Measurements from ENCODE around the gene TM9SF2. TPM values are rescaled to one million over a fixed set of nuclear protein-coding genes. Genes with fewer than 3 reads are reported as not detected.

Gene TM9SF2
- polyA plus RNA-seq, 3 donors, result 54.0 to 255 (median 218) TPM

GRCh38 chr13:99559560-99559959 is 58.3 kb downstream of the TM9SF2 start:
- no peak overlapping the region for H2AFZ ChIP-seq (ENCODE audit: insufficient read depth, low read depth, low read length, poor library complexity, severe bottlenecking)
- no peaks in the 10 kb centered on the region for H3K27me3 ChIP-seq (ENCODE audit: control insufficient read depth in 2 of 2, insufficient read depth in 2 of 2, low read length in 2 of 2)
- DNase-seq, result no peak
- H3K79me2 ChIP-seq (ENCODE audit: insufficient read depth, low read length), result no peaks in the 10 kb centered on the region
- no peak overlapping the region for H3K27ac ChIP-seq (ENCODE audit: low read depth in 1 of 2, low read length in 2 of 2)
- Mint-ChIP-seq H3K4me3 (no peak overlapping the region), H3K27me3 (ENCODE audit: low read depth in 3 of 3) (peaks cover 0 to 2% (median 0%) of the 10 kb centered on the region in 3 donors), H3K36me3 (peaks cover 80 to 88% of the 10 kb centered on the region in 2 donors), H3K4me1 (no peaks in the 10 kb centered on the region), H3K27ac (no peak overlapping the region), H3K9me3 (peaks cover 0 to 2% (median 0%) of the 10 kb centered on the region in 7 donors)
- peaks cover 81 to 94% of the 10 kb centered on the region in 2 donors for H3K36me3 ChIP-seq (replicated peaks in 1 of 2; ENCODE audit: control insufficient read depth in 1 of 2, insufficient read depth in 2 of 2, low read length in 2 of 2)
- TF ChIP-seq CTCF (IDR thresholded peaks at IDR 0.05), result no peak
- no peak overlapping the region for H3K4me2 ChIP-seq (replicated peaks; ENCODE audit: extremely low read depth, low read length, poor library complexity, severe bottlenecking)
- no peaks in the 10 kb centered on the region for H3K9me3 ChIP-seq (replicated peaks in 1 of 2; ENCODE audit: control insufficient read depth in 1 of 2, insufficient read depth in 1 of 2, low read length in 2 of 2)
- H3K4me1 ChIP-seq (ENCODE audit: control insufficient read depth in 1 of 2, insufficient read depth in 2 of 2, low read length in 2 of 2), result no peaks in the 10 kb centered on the region
- no peak overlapping the region for H3K9ac ChIP-seq (ENCODE audit: insufficient read depth, low read length, poor library complexity, severe bottlenecking)
- WGBS (ENCODE audit: insufficient coverage), result no CpG with 5 or more reads among the region's 2 CpGs
- H4K20me1 ChIP-seq (ENCODE audit: insufficient read depth, low read length), result peaks cover 33% of the 10 kb centered on the region
- no peak overlapping the region for H3K4me3 ChIP-seq (replicated peaks in 1 of 3; ENCODE audit: low read depth in 2 of 3, low read length in 3 of 3)
- intact Hi-C loops (cut with micrococcal nuclease), result no loop called here

- Histone ChIP-seq H3K36me3 (replicated peaks in 1 of 2; ENCODE audit: control insufficient read depth in 1 of 2, insufficient read depth in 2 of 2, low read length in 2 of 2) (peaks cover 57 to 63% of the 10 kb centered on the region in 2 donors), H3K9me3 (replicated peaks in 1 of 2; ENCODE audit: control insufficient read depth in 1 of 2, insufficient read depth in 1 of 2, low read length in 2 of 2) (peaks cover 6 to 8% of the 10 kb centered on the region in 2 donors), H3K9ac (ENCODE audit: insufficient read depth, low read length, poor library complexity, severe bottlenecking) (no peak overlapping the region), H3K27me3 (ENCODE audit: control insufficient read depth in 2 of 2, insufficient read depth in 2 of 2, low read length in 2 of 2) (no peaks in the 10 kb centered on the region), H3K4me2 (replicated peaks; ENCODE audit: extremely low read depth, low read length, poor library complexity, severe bottlenecking) (no peak overlapping the region), H3K4me3 (replicated peaks in 1 of 3; ENCODE audit: low read depth in 2 of 3, low read length in 3 of 3) (no peak overlapping the region), H3K79me2 (ENCODE audit: insufficient read depth, low read length) (no peaks in the 10 kb centered on the region), H4K20me1 (ENCODE audit: insufficient read depth, low read length) (peaks cover 17% of the 10 kb centered on the region), H2AFZ (ENCODE audit: insufficient read depth, low read depth, low read length, poor library complexity, severe bottlenecking) (no peak overlapping the region), H3K27ac (ENCODE audit: low read depth in 1 of 2, low read length in 2 of 2) (no peak overlapping the region), H3K4me1 (ENCODE audit: control insufficient read depth in 1 of 2, insufficient read depth in 2 of 2, low read length in 2 of 2) (peaks cover 5 to 10% of the 10 kb centered on the region in 2 donors)
- Mint-ChIP-seq H3K27ac (no peak overlapping the region), H3K4me1 (peaks cover 3% of the 10 kb centered on the region), H3K9me3 (peaks cover 3 to 22% (median 10%) of the 10 kb centered on the region in 7 donors), H3K27me3 (ENCODE audit: low read depth in 3 of 3) (peaks cover 0 to 5% (median 2%) of the 10 kb centered on the region in 3 donors), H3K4me3 (no peak overlapping the region), H3K36me3 (peaks cover 58 to 74% of the 10 kb centered on the region in 2 donors)
- no peak for DNase-seq
- intact Hi-C loops (cut with micrococcal nuclease), result no loop called here
- no peak for TF ChIP-seq CTCF (IDR thresholded peaks at IDR 0.05)
Observed at GRCh38 chr13:99563404-99563803, 62.1 kb downstream of the TM9SF2 start.

Measured in CD14-positive monocyte (primary cell).